NK-92 treated with Interleukin-12 subunit alpha and Interleukin-12 subunit beta, amount 100 ng/mL, for 24 hours (cell line): Measurements from ENCODE around the gene MXRA8.
"Not testable (repeated sequence)": the region's sequence is repeated elsewhere in the genome, so short reads cannot be mapped to it uniquely, and the experiment has no call there.

Experiments
- DNase-seq: peaks from one replicate; lab custom pipeline; 2025; lab: John Stamatoyannopoulos, UW

MXRA8 gene

GRCh38 chr1:1358433-1359271, at the start of gene MXRA8:
MXRA8 (minus strand) TSS chr1:1358555; CDS start chr1:1358504, 51 bp downstream.
- no peak for DNase-seq

GRCh38 chr1:1407636-1408318, 49.4 kb upstream of the MXRA8 start:
- DNase-seq, result no peak

GRCh38 chr1:1406821-1407635, 48.7 kb upstream of the MXRA8 start, which contains the start of gene MRPL20:
MRPL20 (minus strand) TSS chr1:1407293; CDS start chr1:1407217, 76 bp downstream.
- peak; percentile 92 for DNase-seq

- DNase-seq, result no peak
These were observed 47.9 kb upstream of the MXRA8 start for GRCh38 chr1:1406101-1406820.

- DNase-seq, result no peak
These were observed 45.3 kb upstream of the MXRA8 start for GRCh38 chr1:1403653-1404052.

GRCh38 chr1:1402901-1403392, 44.6 kb upstream of the MXRA8 start:
- not testable (repeated sequence) for DNase-seq

- DNase-seq, result no peak
These were observed 43.9 kb upstream of the MXRA8 start for GRCh38 chr1:1402072-1402900.

GRCh38 chr1:1401457-1402010, 43.2 kb upstream of the MXRA8 start:
- no peak for DNase-seq

- no peak for DNase-seq
These were observed 42.5 kb upstream of the MXRA8 start for GRCh38 chr1:1400576-1401456.

- DNase-seq, result no peak
These were observed 41.7 kb upstream of the MXRA8 start for GRCh38 chr1:1399872-1400575.

- peak; percentile 98 for DNase-seq
These were observed 41.0 kb upstream of the MXRA8 start, which contains the start of gene CCNL2 for GRCh38 chr1:1399187-1399871. CCNL2 (minus strand) TSS chr1:1399335; CDS start chr1:1399306, 29 bp downstream.

- DNase-seq, result no peak
These were observed 40.4 kb upstream of the MXRA8 start for GRCh38 chr1:1398677-1399186.

GRCh38 chr1:1397839-1398523, 39.6 kb upstream of the MXRA8 start:
- no peak for DNase-seq

GRCh38 chr1:1395166-1395565, 36.8 kb upstream of the MXRA8 start:
- no peak for DNase-seq

GRCh38 chr1:1394116-1394515, 35.8 kb upstream of the MXRA8 start:
- no peak for DNase-seq

- DNase-seq, result no peak
These were observed 35.1 kb upstream of the MXRA8 start for GRCh38 chr1:1393428-1393827.

- no peak for DNase-seq
These were observed 34.7 kb upstream of the MXRA8 start for GRCh38 chr1:1393014-1393413.
